Adipocyte (in vitro differentiated cells): Measurements from ENCODE around the gene F8A1.
A peak's percentile ranks its signal among the peaks of the same experiment; 100 is the strongest.
"Not testable (repeated sequence)": the region's sequence is repeated elsewhere in the genome, so short reads cannot be mapped to it uniquely, and the experiment has no call there.

ENCODE experiments used
- DNase-seq: peaks from one replicate; pipeline ENCODE4 v3.0.0-alpha.2; 2015; ENCODE audit warnings: low read depth
- H3K27me3 ChIP-seq: replicated peaks from 2 replicates; pipeline ENCODE4 v1.7.0; 2013; ENCODE audit warnings: mild to moderate bottlenecking, low read length, moderate library complexity; ENCODE audit not compliant: control insufficient read depth, insufficient read depth
- H3K36me3 ChIP-seq: 2 replicates; pipeline ENCODE4 v1.7.0; 2013; ENCODE audit warnings: low read length, mild to moderate bottlenecking, moderate library complexity; ENCODE audit not compliant: control insufficient read depth, insufficient read depth, severe bottlenecking
- H3K4me1 ChIP-seq: 2 replicates; pipeline ENCODE4 v1.7.0; 2013; ENCODE audit warnings: mild to moderate bottlenecking, low read length, moderate library complexity; ENCODE audit not compliant: control insufficient read depth, insufficient read depth
- H3K4me3 ChIP-seq: 2 replicates; pipeline ENCODE4 v1.7.0; 2013; ENCODE audit warnings: mild to moderate bottlenecking, low read length, moderate library complexity
- H3K9ac ChIP-seq: 2 replicates; pipeline ENCODE4 v1.7.0; 2013; ENCODE audit warnings: mild to moderate bottlenecking, low read length, moderate library complexity
- H3K9me3 ChIP-seq: 2 replicates; pipeline ENCODE4 v1.7.0; 2013; ENCODE audit warnings: mild to moderate bottlenecking, low read length, moderate library complexity; ENCODE audit not compliant: control insufficient read depth

The F8A1 gene

DNA sequence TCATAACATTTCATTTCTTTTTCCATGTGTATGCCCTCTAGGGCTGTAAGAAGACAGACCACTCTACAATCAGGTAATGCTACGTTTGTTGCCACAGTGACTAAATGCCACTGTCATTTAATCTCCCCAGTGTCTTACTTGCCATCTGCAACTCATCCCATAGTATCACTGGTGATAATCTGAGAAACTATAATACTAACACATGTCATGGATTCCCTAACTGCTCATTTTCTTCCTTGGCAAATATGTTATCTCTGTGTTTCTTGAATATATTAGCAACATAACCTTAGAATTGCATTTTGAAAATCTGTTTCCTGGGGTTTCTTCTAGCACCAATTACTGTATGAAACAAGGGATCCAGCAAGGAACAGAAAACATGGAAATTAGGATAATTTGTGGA, 6.1 kb downstream of the F8A1 start:
- Histone ChIP-seq H3K9me3 (no peaks in the 10 kb centered on the region), H3K9ac (no peak overlapping the region), H3K27me3 (no peaks in the 10 kb centered on the region), H3K4me1 (peaks cover 6% of the 10 kb centered on the region), H3K4me3 (no peak overlapping the region), H3K36me3 (no peaks in the 10 kb centered on the region)
- no peak for DNase-seq

GRCh38 chrX:154900323-154900722, 14.2 kb downstream of the F8A1 start:
- H3K27me3 ChIP-seq, result no peaks in the 10 kb centered on the region
- no peak overlapping the region for H3K4me3 ChIP-seq
- no peaks in the 10 kb centered on the region for H3K36me3 ChIP-seq
- no peak for DNase-seq
- H3K9ac ChIP-seq, result no peak overlapping the region
- H3K9me3 ChIP-seq, result no peaks in the 10 kb centered on the region
- H3K4me1 ChIP-seq, result peaks cover 6% of the 10 kb centered on the region

DNA sequence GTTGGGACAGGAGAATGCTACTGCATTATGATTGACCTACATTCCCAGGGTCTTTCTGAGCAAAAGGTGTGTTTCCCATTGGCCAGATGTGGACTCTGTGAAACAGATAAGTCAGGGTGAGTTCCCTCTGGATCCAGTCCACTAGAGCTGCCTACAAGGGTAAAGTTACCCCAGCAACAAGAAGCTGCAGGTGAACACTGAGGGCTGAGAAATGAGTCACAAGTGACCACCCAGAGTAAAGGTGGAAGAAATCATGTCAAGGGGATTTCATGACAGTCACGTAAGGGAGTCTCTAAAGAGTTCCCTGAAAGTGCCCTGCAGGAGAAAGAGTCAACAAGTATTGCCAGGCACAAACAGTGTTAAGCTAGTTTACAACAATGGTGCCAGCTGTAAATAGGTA, 16.3 kb downstream of the F8A1 start:
- Histone ChIP-seq H3K27me3 (no peaks in the 10 kb centered on the region), H3K4me1 (no peaks in the 10 kb centered on the region), H3K9me3 (no peaks in the 10 kb centered on the region), H3K9ac (no peak overlapping the region), H3K36me3 (no peaks in the 10 kb centered on the region), H3K4me3 (no peak overlapping the region)
- no peak for DNase-seq

DNA sequence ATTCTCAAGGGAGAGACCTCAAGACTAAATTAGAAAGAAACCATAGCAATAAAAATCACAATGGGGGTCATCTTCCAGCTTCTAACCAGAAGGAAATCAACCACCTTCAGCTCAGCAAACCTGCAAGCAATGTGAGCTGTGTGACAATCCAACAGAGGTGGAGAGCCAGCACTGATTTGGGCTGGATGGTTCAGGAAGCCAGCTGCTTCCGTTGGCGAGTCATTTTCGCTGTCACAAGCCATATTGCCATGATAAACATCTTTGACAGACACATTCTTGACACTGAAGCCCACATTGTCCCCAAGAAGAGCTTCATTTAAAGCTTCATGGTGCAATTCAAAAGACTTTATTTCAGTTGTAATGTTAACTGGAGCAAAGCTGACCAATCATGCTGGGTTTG, 22.7 kb downstream of the F8A1 start:
- H3K9ac ChIP-seq, result no peak overlapping the region
- no peaks in the 10 kb centered on the region for H3K36me3 ChIP-seq
- H3K4me3 ChIP-seq, result no peak overlapping the region
- no peaks in the 10 kb centered on the region for H3K27me3 ChIP-seq
- H3K4me1 ChIP-seq, result no peaks in the 10 kb centered on the region
- DNase-seq, result no peak
- peaks cover 9% of the 10 kb centered on the region for H3K9me3 ChIP-seq

DNA sequence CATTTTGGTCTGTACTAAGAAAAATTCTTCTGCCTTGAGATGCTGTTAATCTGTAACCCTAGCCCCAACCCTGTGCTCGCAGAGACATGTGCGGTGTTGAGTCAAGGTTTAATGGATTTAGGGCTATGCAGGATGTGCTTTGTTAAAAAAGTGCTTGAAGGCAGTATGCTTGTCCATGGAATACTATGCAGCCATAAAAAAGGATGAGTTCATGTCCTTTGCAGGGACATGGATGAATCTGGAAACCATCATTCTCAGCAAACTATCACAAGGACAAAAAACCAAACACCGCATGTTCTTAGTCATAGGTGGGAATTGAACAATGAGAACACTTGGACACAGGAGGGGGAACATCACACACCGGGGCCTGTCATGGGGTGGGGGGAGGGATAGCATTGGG, 23.9 kb downstream of the F8A1 start:
- DNase-seq, H3K4me1 ChIP-seq, H3K9ac ChIP-seq, H3K36me3 ChIP-seq, H3K9me3 ChIP-seq, H3K4me3 ChIP-seq, H3K27me3 ChIP-seq: not testable (repeated sequence)

DNA sequence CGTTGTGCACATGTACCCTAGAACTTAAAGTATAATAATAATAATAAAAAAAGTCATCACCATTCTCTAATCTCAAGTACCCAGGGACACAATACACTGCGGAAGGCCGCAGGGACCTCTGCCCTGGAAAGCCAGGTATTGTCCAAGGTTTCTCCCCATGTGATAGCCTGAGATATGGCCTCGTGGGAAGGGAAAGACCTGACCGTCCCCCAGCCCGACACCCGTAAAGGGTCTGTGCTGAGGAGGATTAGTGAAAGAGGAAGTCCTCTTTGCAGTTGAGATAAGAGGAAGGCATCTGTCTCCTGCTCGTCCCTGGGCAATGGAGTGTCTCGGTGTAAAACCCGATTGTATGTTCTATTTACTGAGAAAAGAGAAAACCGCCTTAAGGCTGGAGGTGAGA, 24.4 kb downstream of the F8A1 start:
- not testable (repeated sequence) for DNase-seq, H3K27me3 ChIP-seq, H3K9me3 ChIP-seq, H3K4me3 ChIP-seq, H3K4me1 ChIP-seq, H3K36me3 ChIP-seq, H3K9ac ChIP-seq

GRCh38 chrX:154914052-154914451, 27.9 kb downstream of the F8A1 start:
- Histone ChIP-seq H3K4me1 (peaks cover 3% of the 10 kb centered on the region), H3K9me3 (peaks cover 9% of the 10 kb centered on the region), H3K36me3 (no peaks in the 10 kb centered on the region), H3K4me3 (no peak overlapping the region), H3K27me3 (no peaks in the 10 kb centered on the region), H3K9ac (no peak overlapping the region)
- DNase-seq, result no peak

DNA sequence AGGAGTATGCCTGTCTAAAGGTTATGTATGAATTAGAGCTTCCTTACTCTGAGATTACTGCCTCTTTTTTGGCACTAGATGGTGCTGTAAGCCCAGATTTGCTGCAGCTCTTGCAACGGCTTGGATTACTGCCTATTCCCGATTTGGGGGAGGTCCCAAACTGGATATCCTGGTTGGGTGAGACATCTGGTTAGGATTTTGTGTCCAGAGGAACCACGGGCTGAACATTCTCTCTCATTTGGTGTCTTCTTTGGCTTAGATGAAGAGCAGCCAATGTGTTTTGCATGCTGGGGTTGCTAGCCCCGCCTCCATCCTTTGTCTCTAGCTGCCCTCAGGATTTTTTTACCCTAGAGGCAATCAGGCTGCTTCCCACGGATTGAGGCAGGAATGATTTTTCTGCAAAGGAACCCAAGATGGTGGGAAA, 31.9 kb downstream of the F8A1 start:
- peaks cover 3% of the 10 kb centered on the region for H3K4me1 ChIP-seq
- no peaks in the 10 kb centered on the region for H3K36me3 ChIP-seq
- H3K4me3 ChIP-seq, result peak overlapping the region; percentile 43
- H3K27me3 ChIP-seq, result no peaks in the 10 kb centered on the region
- no peaks in the 10 kb centered on the region for H3K9me3 ChIP-seq
- peak overlapping the region; percentile 16 for H3K9ac ChIP-seq
- peak; percentile 86 for DNase-seq

- H3K27me3 ChIP-seq, result peaks cover 12% of the 10 kb centered on the region
- H3K9me3 ChIP-seq, DNase-seq, H3K36me3 ChIP-seq, H3K4me3 ChIP-seq, H3K4me1 ChIP-seq, H3K9ac ChIP-seq: not testable (repeated sequence)
Observed at GRCh38 chrX:154924771-154925170, 38.6 kb downstream of the F8A1 start.
